ENCODE data around the gene HOXA4. TPM values are rescaled to one million over a fixed set of nuclear protein-coding genes. Genes with fewer than 3 reads are reported as not detected.
A peak's percentile ranks its signal among the peaks of the same experiment; 100 is the strongest.

HOXA4 gene
- total RNA-seq, 4 donors from 2014 or later: 0.14 to 7.7 (median 0.26) TPM; not detected in 1

DNA sequence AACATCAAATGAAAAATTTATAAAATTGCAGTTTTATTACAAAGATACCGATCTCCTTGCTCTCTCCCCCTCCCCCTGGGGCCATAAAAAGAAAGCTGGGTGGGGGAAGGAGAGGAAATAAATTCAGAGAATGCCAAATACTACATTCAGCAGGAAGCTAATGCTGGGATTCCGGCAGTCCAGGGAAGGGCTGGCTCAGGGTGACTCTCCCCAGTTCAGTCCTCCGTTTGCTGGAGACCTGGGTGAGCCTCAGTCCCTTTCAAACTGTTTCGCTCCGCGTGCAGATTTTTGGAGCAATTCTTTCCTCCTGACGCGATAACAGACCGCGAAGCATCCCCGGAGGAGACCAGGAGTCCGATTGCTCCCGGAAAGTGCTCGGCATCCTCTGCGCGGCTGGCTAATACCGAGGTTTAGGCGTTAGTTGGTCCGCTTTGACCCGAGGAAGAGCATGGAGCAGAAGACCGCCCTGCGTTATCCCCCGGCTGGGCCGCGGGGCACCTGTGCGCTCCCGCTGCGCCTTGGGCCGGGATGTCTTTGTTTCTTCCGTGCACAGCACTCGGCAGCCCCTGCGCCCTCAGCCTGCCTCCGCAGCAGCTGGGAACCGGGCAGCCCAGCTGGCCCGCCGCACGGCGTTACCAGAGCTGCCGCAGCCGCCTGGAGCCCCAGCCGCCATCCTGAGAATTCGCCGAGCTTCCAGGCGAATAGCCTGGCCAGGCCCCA, 24.2 kb downstream of the HOXA4 start:
- TF ChIP-seq, protein P1, sequence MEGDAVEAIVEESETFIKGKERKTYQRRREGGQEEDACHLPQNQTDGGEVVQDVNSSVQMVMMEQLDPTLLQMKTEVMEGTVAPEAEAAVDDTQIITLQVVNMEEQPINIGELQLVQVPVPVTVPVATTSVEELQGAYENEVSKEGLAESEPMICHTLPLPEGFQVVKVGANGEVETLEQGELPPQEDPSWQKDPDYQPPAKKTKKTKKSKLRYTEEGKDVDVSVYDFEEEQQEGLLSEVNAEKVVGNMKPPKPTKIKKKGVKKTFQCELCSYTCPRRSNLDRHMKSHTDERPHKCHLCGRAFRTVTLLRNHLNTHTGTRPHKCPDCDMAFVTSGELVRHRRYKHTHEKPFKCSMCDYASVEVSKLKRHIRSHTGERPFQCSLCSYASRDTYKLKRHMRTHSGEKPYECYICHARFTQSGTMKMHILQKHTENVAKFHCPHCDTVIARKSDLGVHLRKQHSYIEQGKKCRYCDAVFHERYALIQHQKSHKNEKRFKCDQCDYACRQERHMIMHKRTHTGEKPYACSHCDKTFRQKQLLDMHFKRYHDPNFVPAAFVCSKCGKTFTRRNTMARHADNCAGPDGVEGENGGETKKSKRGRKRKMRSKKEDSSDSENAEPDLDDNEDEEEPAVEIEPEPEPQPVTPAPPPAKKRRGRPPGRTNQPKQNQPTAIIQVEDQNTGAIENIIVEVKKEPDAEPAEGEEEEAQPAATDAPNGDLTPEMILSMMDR (IDR thresholded peaks at IDR 0.05): no peak
- no peak for TF ChIP-seq POLR2A (IDR thresholded peaks at IDR 0.05)
- H3K27me3 ChIP-seq: no peaks in the 10 kb centered on the region
- DNase-seq: no peak
- H3K27ac ChIP-seq: peak overlapping the region; percentile 44 to 71
- intact Hi-C loops (cut with DNase I; ENCODE audit: low total_unique reads): no loop called here
- H3K4me1 ChIP-seq: peaks cover 0 to 6% of the 10 kb centered on the region in 2 donors
- peak overlapping the region in 1 of 2 donors; percentile 27 for H3K4me3 ChIP-seq
- no peaks in the 10 kb centered on the region for H3K9me3 ChIP-seq
- H3K36me3 ChIP-seq: no peaks in the 10 kb centered on the region

DNA sequence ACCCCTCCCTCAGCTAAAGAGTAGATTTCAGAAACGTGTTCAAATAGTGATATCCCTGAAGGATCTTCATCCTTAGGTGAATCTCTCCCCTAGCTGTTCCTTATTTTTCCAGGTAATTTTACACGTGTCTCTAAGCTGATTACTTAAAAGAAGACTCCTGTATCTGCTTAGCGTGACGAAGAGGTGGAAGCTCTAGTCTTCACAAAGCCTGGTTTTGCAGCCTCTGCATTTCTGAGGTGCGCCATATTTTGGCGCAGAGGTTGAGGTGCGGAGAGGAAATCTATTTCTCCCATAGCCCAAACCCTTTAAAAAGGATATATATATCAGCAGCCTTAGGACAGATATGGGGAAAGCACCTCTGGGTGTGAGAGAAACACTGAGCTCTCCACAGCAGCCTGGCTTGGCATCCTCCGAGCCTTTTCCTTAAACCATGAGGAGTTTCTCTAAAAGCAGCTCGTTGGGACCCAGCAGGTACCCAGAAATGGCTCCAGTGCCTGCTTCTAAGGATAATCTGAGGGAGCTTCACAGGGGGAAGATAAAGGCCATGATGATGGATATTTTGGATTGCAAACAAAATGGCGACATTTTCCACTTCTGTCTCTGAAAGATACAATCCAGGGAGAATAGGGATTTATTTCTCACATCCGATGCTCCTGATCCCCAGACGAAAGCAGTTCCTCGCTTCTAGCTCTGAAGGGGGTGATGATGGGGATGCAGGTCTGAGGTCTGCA, 25.1 kb downstream of the HOXA4 start:
- Histone ChIP-seq H3K27ac (peak overlapping the region; percentile 44 to 71), H3K36me3 (no peaks in the 10 kb centered on the region), H3K4me1 (no peaks in the 10 kb centered on the region), H3K27me3 (no peaks in the 10 kb centered on the region), H3K9me3 (no peaks in the 10 kb centered on the region), H3K4me3 (no peak overlapping the region)
- no peak for DNase-seq
- TF ChIP-seq POLR2A (IDR thresholded peaks at IDR 0.05): no peak
- TF ChIP-seq, protein P1 (IDR thresholded peaks at IDR 0.05): no peak
- intact Hi-C loops (cut with DNase I; ENCODE audit: low total_unique reads): no loop called here

DNA sequence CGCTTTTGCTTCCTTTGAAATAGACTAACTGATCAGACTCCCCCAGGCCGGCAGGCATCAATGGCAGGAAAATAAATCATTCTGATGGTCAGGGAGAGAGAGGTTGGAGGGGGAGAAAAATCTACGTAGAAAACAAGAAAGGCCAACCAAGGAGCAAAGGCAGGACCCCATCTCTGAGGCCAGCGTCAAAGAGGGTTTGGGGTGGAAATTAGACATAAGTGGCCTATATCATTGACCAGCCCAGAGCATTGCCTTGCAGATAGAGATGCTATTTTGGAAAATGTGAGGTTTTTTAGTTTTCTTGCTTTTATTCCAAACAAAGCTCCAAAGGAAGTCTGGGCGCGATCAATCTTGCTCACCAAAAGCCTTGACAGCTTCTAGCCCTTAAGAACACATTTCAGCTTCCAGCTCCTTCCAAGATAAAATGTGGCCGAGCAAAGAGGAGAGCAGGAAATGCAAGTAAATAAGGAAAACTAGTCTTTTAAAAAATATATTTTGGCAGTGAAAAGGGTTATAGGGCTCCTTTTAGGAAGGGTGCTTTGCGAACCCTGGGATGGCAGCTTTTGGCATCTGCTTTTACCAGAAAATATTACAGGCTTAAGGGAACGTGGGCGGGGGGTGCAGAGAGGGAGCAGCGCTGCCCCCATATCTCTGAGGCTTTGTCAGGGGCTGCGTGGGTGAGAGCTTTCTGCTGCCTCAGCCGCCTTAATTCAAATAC, 26.1 kb downstream of the HOXA4 start:
- intact Hi-C loops (cut with DNase I; ENCODE audit: low total_unique reads): no loop called here
- Histone ChIP-seq H3K4me1 (no peaks in the 10 kb centered on the region), H3K36me3 (no peaks in the 10 kb centered on the region), H3K27me3 (no peaks in the 10 kb centered on the region), H3K9me3 (no peaks in the 10 kb centered on the region), H3K27ac (peak overlapping the region in 1 of 2 donors; percentile 9), H3K4me3 (no peak overlapping the region)
- TF ChIP-seq, protein P1 (IDR thresholded peaks at IDR 0.05): no peak
- TF ChIP-seq POLR2A (IDR thresholded peaks at IDR 0.05): no peak
- no peak for DNase-seq

DNA sequence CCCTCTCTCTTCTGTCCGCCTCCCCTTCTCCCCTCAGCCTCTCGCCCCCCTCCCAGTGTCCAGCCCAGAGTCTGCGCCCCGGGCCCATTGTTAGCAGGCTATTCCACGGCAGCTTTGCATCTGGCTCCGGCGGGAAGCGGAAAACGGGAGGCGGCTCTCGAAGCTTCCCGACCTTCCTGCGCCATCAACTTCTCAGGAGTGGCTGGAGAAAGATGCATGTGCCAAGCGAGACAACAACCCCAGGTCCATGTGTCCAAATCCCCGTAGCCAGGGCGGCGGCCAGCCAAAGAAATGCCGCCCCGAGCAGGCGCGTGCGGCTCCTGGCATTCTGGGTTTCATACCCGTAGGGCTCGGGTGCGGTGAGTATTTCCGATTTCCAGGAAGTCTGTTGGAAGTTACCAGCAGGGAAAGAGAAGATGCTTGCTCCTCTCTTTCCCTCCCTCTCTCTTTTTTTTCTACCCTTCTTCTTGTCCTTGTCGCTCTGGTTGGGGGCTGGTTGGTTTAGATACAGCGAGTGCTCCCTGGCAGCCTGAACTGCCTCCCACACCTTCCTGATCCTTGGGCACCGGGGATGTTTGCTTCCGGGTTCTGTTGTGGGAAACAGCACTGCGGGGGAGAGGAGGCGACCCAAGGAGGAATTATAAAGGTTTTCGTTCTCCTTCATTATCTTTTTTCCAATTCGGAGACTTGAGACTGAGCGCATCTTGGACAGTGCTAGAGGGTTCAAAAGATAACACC, 26.9 kb downstream of the HOXA4 start:
- Histone ChIP-seq H3K27ac (peak overlapping the region in 1 of 2 donors; percentile 9), H3K9me3 (no peaks in the 10 kb centered on the region), H3K4me3 (no peak overlapping the region), H3K36me3 (no peaks in the 10 kb centered on the region), H3K4me1 (no peaks in the 10 kb centered on the region), H3K27me3 (no peaks in the 10 kb centered on the region)
- TF ChIP-seq, protein P1 (IDR thresholded peaks at IDR 0.05): no peak
- no peak for TF ChIP-seq POLR2A (IDR thresholded peaks at IDR 0.05)
- DNase-seq: no peak
- intact Hi-C loops (cut with DNase I; ENCODE audit: low total_unique reads): no loop called here
